SH-SY5Y (cell line): ENCODE data around the gene CPNE4.

Experiments
- GATA2 ChIP-seq: IDR thresholded peaks from 2 replicates; pipeline ENCODE4 v1.6.1; 2011; ENCODE audit warnings: mild to moderate bottlenecking, low read depth, low read length
- GATA3 ChIP-seq: IDR thresholded peaks from 2 replicates; pipeline ENCODE4 v1.6.1; 2011; ENCODE audit warnings: low read depth, mild to moderate bottlenecking, low read length, moderate library complexity

- no peak for TF ChIP-seq GATA3
- no peak for TF ChIP-seq GATA2
These were observed 256.3 kb downstream of the CPNE4 start for GRCh38 chr3:131778526-131778925.
